Ovary (tissue), 9 donors: ENCODE data around the gene RPL23. TPM values are rescaled to one million over a fixed set of nuclear protein-coding genes. Genes with fewer than 3 reads are reported as not detected.
A peak's percentile ranks its signal among the peaks of the same experiment; 100 is the strongest.

ENCODE experiments used
- DNase-seq, 5 donors: peaks; one replicate each; pipeline ENCODE4 v3.0.0-alpha.2; 2019 to 2020
- H3K27ac ChIP-seq, 2 donors: fragments of 200-600 bp; one replicate each; pipeline versions ENCODE4 v1.5.1 to v1.8.0; 2019 to 2022
- H3K27me3 ChIP-seq: fragments of 200-600 bp; one replicate; pipeline ENCODE4 v1.8.0; 2022
- H3K36me3 ChIP-seq: fragments of 200-600 bp; sonication (generic); one replicate; pipeline ENCODE4 v1.5.1; 2019
- H3K4me1 ChIP-seq: one replicate; pipeline ENCODE4 v1.8.1; 2013; ENCODE audit warnings: mild to moderate bottlenecking, moderate library complexity; ENCODE audit not compliant: insufficient read depth
- H3K4me3 ChIP-seq: fragments of 200-600 bp; sonication (generic); one replicate; pipeline ENCODE4 v1.5.1; 2017
- H3K9me3 ChIP-seq, 2 donors: fragments of 200-600 bp in 1 of 2; sonication (generic) in 1 of 2; one replicate each; pipeline versions ENCODE4 v1.5.1 to v1.8.1; 2013 to 2019; ENCODE audit warnings: mild to moderate bottlenecking in 1 of 2, moderate library complexity in 1 of 2
- EP300 ChIP-seq: sonication (generic); formaldehyde crosslinking; IDR thresholded peaks from one replicate; pipeline ENCODE4 v1.6.1; 2017; ENCODE audit warnings: antibody characterized with exemption
- POLR2A ChIP-seq: fragments of 450-650 bp; IDR thresholded peaks from one replicate; pipeline ENCODE4 v1.6.1; 2017; ENCODE audit warnings: antibody characterized with exemption, mild to moderate bottlenecking, moderate library complexity
- WGBS, 3 donors: extraction: QIAGEN DNeasy Blood & Tissue Kit in 1 of 3; methylation state at CpG; one replicate each; pipeline versions ENCODE4 v1.1.5 to v1.1.7; 2013 to 2017; 5-methylcytosine and 5-hydroxymethylcytosine counted together
- intact Hi-C, 4 donors: fragments of 100-400 bp; cut with DNase I; formaldehyde crosslinking; loops; one replicate each; pipeline versions ENCODE4 v1.11.0 to v1.15.1; 2022 to 2023
- microRNA-seq, 3 donors: library from miRNA; unstranded; fragments of <30 nt; microRNA quantifications; one replicate each; pipeline versions ENCODE4 to v1.2.0, GENCODE V29; 2019 to 2020
- polyA plus RNA-seq, 2 donors: library from polyadenylated mRNA; stranded (reverse); fragments of 200-250 nt in 1 of 2; fragments of 350-450 nt in 1 of 2; fragmentation: Illumina TruSeq in 1 of 2; extraction: RNeasy Lipid Tissue Mini Kit (QIAGEN cat#74804) in 1 of 2; gene quantifications; one replicate each; pipeline ENCODE4 v1.2.3, GENCODE V29; 2013 to 2014
- small RNA-seq: library from RNA; depleted of rRNA; stranded (forward); fragments of <200 nt; gene quantifications from one replicate; pipeline ENCODE3, GENCODE V24; 2016
- total RNA-seq, 7 donors: library from RNA; depleted of rRNA in 2 of 7; stranded (reverse); fragments of >200 nt in 2 of 7; fragmentation: NEBNext Ultra II Directional in 3 of 7; extraction: Animal tissue kit (Norgen Biotek cat#: 25700) in 3 of 7; gene quantifications; one replicate each; pipeline versions ENCODE4 v1.1.0 to v1.2.4, GENCODE V29; 2016 to 2023
- TF ChIP-seq, protein P1 (sequence below), 3 donors: fragments of 450-650 bp in 2 of 3; fragments of 200-600 bp in 1 of 3; IDR thresholded peaks; one replicate each; pipeline versions ENCODE4 v1.5.1 to v1.8.0; 2016 to 2022; ENCODE audit warnings: antibody characterized with exemption in 3 of 3, mild to moderate bottlenecking in 1 of 3
- donor health status: DM: no; HTN: no; CAD: no; lungs with moderate emphysema.
- donor health status: DM: no; HTN: no; CAD: no.
- donor health status: Bipolar disorder and iron deficiency.
- donor health status: DM: yes; HTN: yes; CAD: no.
- donor health status: DM: no; HTN: no; CAD: no.
- donor health status: DM: yes; HTN: yes; CAD: no.

RPL23 gene
- total and polyA plus RNA-seq, 9 donors, result 2,982 to 7,100 (median 3,568) TPM

GRCh38 chr17:38799501-38800236 lies 53.9 kb downstream of the RPL23 start, which contains the start of gene PIP4K2B:
Gene PIP4K2B (minus strand): TSS chr17:38799556. CDS start chr17:38799424, 132 bp downstream.
- Histone ChIP-seq H3K27ac (peak within 1 kb of the TSS; percentile 97 to 100), H3K9me3 (no peaks in the 10 kb centered on the region), H3K27me3 (no peaks in the 10 kb centered on the region), H3K4me1 (peaks cover 7% of the 10 kb centered on the region), H3K36me3 (no peaks in the 10 kb centered on the region), H3K4me3 (peak within 1 kb of the TSS; percentile 98)
- 0 to 1% (median 1%) methylated on average over 38 to 76 of the region's 76 CpGs for WGBS, 3 donors
- TF ChIP-seq, protein P1, sequence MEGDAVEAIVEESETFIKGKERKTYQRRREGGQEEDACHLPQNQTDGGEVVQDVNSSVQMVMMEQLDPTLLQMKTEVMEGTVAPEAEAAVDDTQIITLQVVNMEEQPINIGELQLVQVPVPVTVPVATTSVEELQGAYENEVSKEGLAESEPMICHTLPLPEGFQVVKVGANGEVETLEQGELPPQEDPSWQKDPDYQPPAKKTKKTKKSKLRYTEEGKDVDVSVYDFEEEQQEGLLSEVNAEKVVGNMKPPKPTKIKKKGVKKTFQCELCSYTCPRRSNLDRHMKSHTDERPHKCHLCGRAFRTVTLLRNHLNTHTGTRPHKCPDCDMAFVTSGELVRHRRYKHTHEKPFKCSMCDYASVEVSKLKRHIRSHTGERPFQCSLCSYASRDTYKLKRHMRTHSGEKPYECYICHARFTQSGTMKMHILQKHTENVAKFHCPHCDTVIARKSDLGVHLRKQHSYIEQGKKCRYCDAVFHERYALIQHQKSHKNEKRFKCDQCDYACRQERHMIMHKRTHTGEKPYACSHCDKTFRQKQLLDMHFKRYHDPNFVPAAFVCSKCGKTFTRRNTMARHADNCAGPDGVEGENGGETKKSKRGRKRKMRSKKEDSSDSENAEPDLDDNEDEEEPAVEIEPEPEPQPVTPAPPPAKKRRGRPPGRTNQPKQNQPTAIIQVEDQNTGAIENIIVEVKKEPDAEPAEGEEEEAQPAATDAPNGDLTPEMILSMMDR (IDR thresholded peaks at IDR 0.05), result no peak
- peak; percentile 46 for TF ChIP-seq POLR2A
- peak; percentile 96 to 97 (median 96) for DNase-seq
- intact Hi-C loops, result no loop called here

DNA sequence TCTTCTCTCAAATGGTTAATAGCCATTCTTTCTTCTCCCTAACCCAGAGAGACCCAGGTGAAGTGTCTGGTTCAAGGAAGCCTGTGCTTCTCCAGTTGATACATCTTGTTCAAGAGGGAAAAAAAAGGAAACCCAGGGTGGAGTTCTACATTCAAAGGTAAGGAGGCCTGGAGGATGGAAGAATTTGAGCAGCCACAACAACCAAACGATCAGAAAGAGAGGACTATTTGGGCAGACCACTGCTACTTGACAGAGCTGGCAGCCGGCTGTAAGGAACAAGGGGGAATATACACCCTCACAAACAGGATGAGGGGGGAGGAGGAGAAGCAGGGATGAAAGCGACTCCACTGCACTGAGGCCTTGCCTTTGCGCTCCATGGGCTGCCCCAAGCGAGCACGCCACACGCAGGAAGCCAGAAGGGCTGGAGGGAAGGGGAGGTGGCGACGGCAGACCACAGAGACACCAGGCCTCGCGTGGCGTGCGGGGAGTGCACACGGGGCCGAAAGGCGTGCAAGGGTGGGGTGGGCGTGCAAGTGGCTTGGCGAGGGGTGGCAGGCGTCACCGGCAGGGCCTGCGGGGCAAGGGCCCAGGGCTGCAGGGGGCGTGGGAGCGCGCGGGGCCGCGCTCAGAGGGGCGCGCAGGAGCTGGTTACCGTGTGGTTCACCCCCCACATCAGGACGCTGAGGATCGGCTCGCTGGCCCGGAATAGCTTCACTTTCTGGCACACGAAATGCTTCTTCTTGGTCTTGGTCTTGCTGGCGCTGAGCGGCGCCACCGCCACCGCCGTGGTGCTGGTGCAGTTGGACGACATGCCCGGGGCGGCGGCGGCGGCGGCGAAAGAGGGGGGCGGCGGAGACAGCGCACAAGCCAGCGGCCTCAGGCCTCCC lies 54.7 kb downstream of the RPL23 start:
- TF ChIP-seq POLR2A, result no peak
- TF ChIP-seq, protein P1 (IDR thresholded peaks at IDR 0.05), result no peak
- TF ChIP-seq EP300, result no peak
- peak overlapping the region; percentile 98 for H3K4me3 ChIP-seq
- 0 to 1% (median 0%) methylated on average over 38 to 53 of the region's 53 CpGs for WGBS, 3 donors
- no peaks in the 10 kb centered on the region for H3K27me3 ChIP-seq
- intact Hi-C loops, result no loop called here
- no peaks in the 10 kb centered on the region for H3K9me3 ChIP-seq
- H3K27ac ChIP-seq, result peak overlapping the region; percentile 97 to 100
- DNase-seq, result peak in 1 of 5 donors; percentile 43
- H3K4me1 ChIP-seq, result peaks cover 8% of the 10 kb centered on the region
- H3K36me3 ChIP-seq, result no peaks in the 10 kb centered on the region

Small RNA genes lying within 50 kb of the gene (microRNA-seq; reads per million reads assigned to microRNA genes)
- gene MIR4727, result 0.18 to 0.63 (median 0.38) reads per million in 3 donors

Small RNA genes lying within 50 kb of the gene (small RNA-seq; reads per million reads assigned to genes)
- gene MIR4727 (not detected), gene SNORA21 (not detected), gene SNORA21B (not detected)

Other genes starting within 250 kb of the RPL23 start
- gene SRCIN1, start 247.8 kb downstream of the RPL23 start, total RNA-seq, result 1 to 10 TPM in 5 of 7 donors, under 1 TPM in 2; 0.48 to 3.0 (median 1.2) TPM
- under 1 TPM; 0.18 to 0.57 TPM for gene SRCIN1, start 247.8 kb downstream of the RPL23 start, polyA plus RNA-seq
- gene EPOP, start 178.8 kb downstream of the RPL23 start, total RNA-seq, result 1 to 10 TPM in 3 of 7 donors, under 1 TPM in 4; 0.83 to 1.7 (median 0.86) TPM
- gene EPOP, start 178.8 kb downstream of the RPL23 start, polyA plus RNA-seq, result under 1 TPM; 0.50 to 0.61 TPM
- gene MLLT6, start 148.4 kb downstream of the RPL23 start, total RNA-seq, result 100 to 1,000 TPM in 5 of 7 donors, 10 to 100 TPM in 2; 73.2 to 278 (median 183) TPM
- 10 to 100 TPM; 52.3 to 99.4 TPM for gene MLLT6, start 148.4 kb downstream of the RPL23 start, polyA plus RNA-seq
- 10 to 100 TPM in 5 of 7 donors, 1 to 10 TPM in 2; 6.2 to 31.1 (median 24.4) TPM for gene CISD3, start 123.4 kb downstream of the RPL23 start, total RNA-seq
- 10 to 100 TPM in 1 of 2 donors, 1 to 10 TPM in 1; 6.6 to 18.4 TPM for gene CISD3, start 123.4 kb downstream of the RPL23 start, polyA plus RNA-seq
- gene PCGF2, start 105.4 kb downstream of the RPL23 start, total RNA-seq, result 10 to 100 TPM in 6 of 7 donors, 1 to 10 TPM in 1; 7.4 to 92.7 (median 63.4) TPM
- 10 to 100 TPM; 21.5 to 27.2 TPM for gene PCGF2, start 105.4 kb downstream of the RPL23 start, polyA plus RNA-seq
- gene PSMB3, start 101.0 kb downstream of the RPL23 start, total RNA-seq, result 100 to 1,000 TPM in 3 of 7 donors, 10 to 100 TPM in 4; 77.0 to 145 (median 82.0) TPM
- gene PSMB3, start 101.0 kb downstream of the RPL23 start, polyA plus RNA-seq, result 100 to 1,000 TPM; 106 to 138 TPM
- 10 to 100 TPM; 32.1 to 74.9 (median 66.5) TPM for gene PIP4K2B, start 54.2 kb downstream of the RPL23 start, total RNA-seq
- 10 to 100 TPM; 41.4 to 95.3 TPM for gene PIP4K2B, start 54.2 kb downstream of the RPL23 start, polyA plus RNA-seq
- gene CWC25, start 28.4 kb downstream of the RPL23 start, total RNA-seq, result 10 to 100 TPM; 16.4 to 21.6 (median 18.6) TPM
- 10 to 100 TPM; 16.9 to 25.2 TPM for gene CWC25, start 28.4 kb downstream of the RPL23 start, polyA plus RNA-seq
- 100 to 1,000 TPM in 2 of 7 donors, 10 to 100 TPM in 5; 40.9 to 125 (median 95.0) TPM for gene LASP1, start 16.3 kb upstream of the RPL23 start, total RNA-seq
- gene LASP1, start 16.3 kb upstream of the RPL23 start, polyA plus RNA-seq, result 100 to 1,000 TPM in 1 of 2 donors, 10 to 100 TPM in 1; 57.2 to 138 TPM
- not detected for gene FBXO47, start 113.7 kb upstream of the RPL23 start, total RNA-seq
- not detected for gene FBXO47, start 113.7 kb upstream of the RPL23 start, polyA plus RNA-seq